Prostate gland (tissue), 2 donors: ENCODE results near the gene VSNL1. TPM values are rescaled to one million over a fixed set of nuclear protein-coding genes. Genes with fewer than 3 reads are reported as not detected.

Experiments
- DNase-seq: peaks from one replicate; pipeline ENCODE4 v3.0.0-alpha.2; 2019; ENCODE audit warnings: low spot score
- H3K27ac ChIP-seq, 2 donors: fragments of 200-600 bp; sonication (generic); 2 replicates each; pipeline ENCODE4 v1.5.1; 2017 to 2019
- H3K27me3 ChIP-seq: fragments of 200-600 bp; sonication (generic); replicated peaks from 2 replicates; pipeline ENCODE4 v1.5.1; 2019; ENCODE audit not compliant: insufficient read depth
- H3K36me3 ChIP-seq, 2 donors: fragments of 200-600 bp; sonication (generic); 1 replicate in 1 of 2; 2 replicates in 1 of 2; pipeline versions ENCODE4 v1.5.1 to v1.8.1; 2017 to 2019
- H3K4me1 ChIP-seq: fragments of 200-600 bp; sonication (generic); replicated peaks from 2 replicates; pipeline ENCODE4 v1.5.1; 2019
- H3K4me3 ChIP-seq, 2 donors: fragments of 200-600 bp; sonication (generic); 2 replicates each; pipeline ENCODE4 v1.5.1; 2017 to 2019
- H3K9me3 ChIP-seq: fragments of 200-600 bp; sonication (generic); 2 replicates; pipeline ENCODE4 v1.5.1; 2017
- CTCF ChIP-seq, 4 experiments: fragments of 200-600 bp in 2 of 4; fragments of 450-650 bp in 2 of 4; sonication (generic) in 2 of 4; IDR thresholded peaks; 1 replicate in 3 of 4; 2 replicates in 1 of 4; pipeline ENCODE4 v1.5.1; 2016 to 2019; ENCODE audit warnings: antibody characterized with exemption in 4 of 4, mild to moderate bottlenecking in 2 of 4, moderate library complexity in 2 of 4
- POLR2A ChIP-seq: fragments of 450-650 bp; IDR thresholded peaks from one replicate; pipeline ENCODE4 v1.6.1; 2016; ENCODE audit warnings: antibody characterized with exemption, mild to moderate bottlenecking
- POLR2AphosphoS5 ChIP-seq: sonication (generic); formaldehyde crosslinking; IDR thresholded peaks from one replicate; pipeline ENCODE4 v1.6.1; 2017; ENCODE audit warnings: antibody characterized with exemption
- WGBS: methylation state at CpG from one replicate; pipeline ENCODE4 v1.1.5; 2018; 5-methylcytosine and 5-hydroxymethylcytosine counted together
- intact Hi-C: fragments of 100-400 bp; cut with DNase I; formaldehyde crosslinking; loops from one replicate; pipeline ENCODE4 v1.14.2; 2022
- total RNA-seq, 2 donors: library from RNA; depleted of rRNA; stranded (reverse); fragments of >200 nt; gene quantifications; one replicate each; pipeline ENCODE4 v1.1.0, GENCODE V29; 2016

The VSNL1 gene
- total RNA-seq, 2 donors from 2014 or later: 4.4 to 11.7 TPM

- no peaks in the 10 kb centered on the region for H3K4me1 ChIP-seq
- no peak overlapping the region for H3K4me3 ChIP-seq
- no peaks in the 10 kb centered on the region for H3K27me3 ChIP-seq
- no peak for DNase-seq
- intact Hi-C loops: no loop called here
- H3K36me3 ChIP-seq: no peaks in the 10 kb centered on the region
- H3K27ac ChIP-seq: no peak overlapping the region
- 95% methylated on average over 3 of the region's 3 CpGs for WGBS
- TF ChIP-seq POLR2A (no peak), CTCF (IDR thresholded peaks at IDR 0.05) (no peak), POLR2AphosphoS5 (no peak)
- H3K9me3 ChIP-seq: no peaks in the 10 kb centered on the region
Observed at GRCh38 chr2:17573085-17573803, 32.7 kb downstream of the VSNL1 start.

DNA sequence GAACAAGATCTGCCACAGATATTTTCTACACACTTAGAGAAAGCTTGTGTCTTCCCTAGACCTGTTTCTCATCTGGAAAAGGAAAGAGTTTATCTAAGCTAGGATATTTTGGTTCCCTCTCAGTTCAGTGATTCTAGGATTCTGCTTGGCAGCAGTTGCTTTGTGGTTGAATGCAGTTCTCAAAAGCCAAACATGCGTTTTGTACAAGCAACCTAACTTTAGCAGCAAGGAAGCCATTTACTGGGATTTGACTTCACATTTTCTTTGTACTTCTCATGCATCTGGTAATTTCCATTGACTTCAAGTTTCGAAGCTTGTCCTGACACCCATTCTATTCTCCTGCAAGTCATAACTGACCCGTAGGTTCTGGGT is 33.3 kb downstream of the VSNL1 start:
- Histone ChIP-seq H3K36me3 (no peaks in the 10 kb centered on the region), H3K27ac (no peak overlapping the region), H3K4me3 (no peak overlapping the region), H3K4me1 (no peaks in the 10 kb centered on the region), H3K9me3 (no peaks in the 10 kb centered on the region), H3K27me3 (no peaks in the 10 kb centered on the region)
- WGBS: 73% methylated on average over 3 of the region's 3 CpGs
- no peak for DNase-seq
- TF ChIP-seq CTCF (IDR thresholded peaks at IDR 0.05) (no peak), POLR2AphosphoS5 (no peak), POLR2A (no peak)
- intact Hi-C loops: no loop called here

GRCh38 chr2:17574406-17575073 is 34.0 kb downstream of the VSNL1 start:
- Histone ChIP-seq H3K9me3 (no peaks in the 10 kb centered on the region), H3K27me3 (no peaks in the 10 kb centered on the region), H3K36me3 (no peaks in the 10 kb centered on the region), H3K4me3 (no peak overlapping the region), H3K27ac (no peak overlapping the region), H3K4me1 (peaks cover under 1% of the 10 kb centered on the region)
- no peak for DNase-seq
- WGBS: 78% methylated on average over 3 of the region's 3 CpGs
- TF ChIP-seq CTCF (IDR thresholded peaks at IDR 0.05) (no peak), POLR2AphosphoS5 (no peak), POLR2A (no peak)
- intact Hi-C loops: no loop called here

GRCh38 chr2:17576802-17577201 is 36.3 kb downstream of the VSNL1 start:
- H3K27ac ChIP-seq: no peak overlapping the region
- no peak for DNase-seq
- no peak for TF ChIP-seq POLR2A
- no peak for TF ChIP-seq CTCF (IDR thresholded peaks at IDR 0.05)
- TF ChIP-seq POLR2AphosphoS5: no peak
- H3K9me3 ChIP-seq: no peaks in the 10 kb centered on the region
- H3K4me3 ChIP-seq: no peak overlapping the region
- intact Hi-C loops: no loop called here
- no peaks in the 10 kb centered on the region for H3K27me3 ChIP-seq
- no peaks in the 10 kb centered on the region for H3K36me3 ChIP-seq
- 50% methylated on average over 1 of the region's 1 CpG for WGBS
- H3K4me1 ChIP-seq: peaks cover 5% of the 10 kb centered on the region

DNA sequence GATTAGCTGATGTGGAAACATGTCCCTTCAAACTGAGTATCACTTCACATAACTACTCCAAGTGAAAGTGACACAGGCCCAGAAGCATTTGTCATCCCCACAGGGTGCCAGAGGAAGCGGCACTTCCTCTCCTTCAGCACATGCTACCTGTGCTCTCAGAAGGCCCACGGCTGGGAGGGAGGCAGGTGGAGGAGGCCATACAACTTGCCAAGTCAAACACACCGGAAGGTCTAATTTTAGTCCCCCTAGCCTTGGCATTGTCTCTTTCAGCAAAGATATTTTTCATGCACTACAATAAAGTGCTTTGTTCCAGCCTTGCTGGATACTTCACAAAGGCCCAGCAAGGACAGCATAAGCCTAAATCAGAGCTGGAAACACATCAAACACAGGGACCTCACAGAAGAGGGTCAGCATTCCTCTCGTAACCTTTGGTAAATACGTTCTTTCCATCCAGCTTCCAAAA is 38.0 kb downstream of the VSNL1 start:
- H3K27ac ChIP-seq: peak overlapping the region in 1 of 2 donors; percentile 4

More for the DNA sequence above, 38.0 kb downstream of the VSNL1 start:
- H3K9me3 ChIP-seq: no peaks in the 10 kb centered on the region
- TF ChIP-seq CTCF (IDR thresholded peaks at IDR 0.05): no peak
- no peak for TF ChIP-seq POLR2AphosphoS5
- no peak for TF ChIP-seq POLR2A
- no peaks in the 10 kb centered on the region for H3K36me3 ChIP-seq
- 26% methylated on average over 5 of the region's 5 CpGs for whole genome bisulfite sequencing
- peak; percentile 54 for DNase-seq
- no peaks in the 10 kb centered on the region for H3K27me3 ChIP-seq
- H3K4me1 ChIP-seq: peaks cover 5% of the 10 kb centered on the region
- intact Hi-C loops: no loop called here
- no peak overlapping the region for H3K4me3 ChIP-seq
